Measurements from ENCODE around the gene NEU1. TPM values are rescaled to one million over a fixed set of nuclear protein-coding genes. Genes with fewer than 3 reads are reported as not detected.

The NEU1 gene
- total RNA-seq, 4 donors from 2014 or later, result 54.4 to 98.1 (median 65.9) TPM

GRCh38 chr6:31886541-31886991 lies 23.9 kb upstream of the NEU1 start:
- intact Hi-C loops (cut with DNase I), result no loop called here
- TF ChIP-seq POLR2A (IDR thresholded peaks at IDR 0.05) (no peak), CTCF (IDR thresholded peaks at IDR 0.05) (no peak)
- H3K27me3 ChIP-seq, result no peaks in the 10 kb centered on the region
- H3K36me3 ChIP-seq, result peaks cover 49 to 79% of the 10 kb centered on the region in 2 donors
- no peak for DNase-seq
- 93 to 94% methylated on average over 13 to 17 of the region's 18 CpGs for WGBS, 2 donors
- no peak overlapping the region for H3K27ac ChIP-seq
- no peaks in the 10 kb centered on the region for H3K9me3 ChIP-seq
- no peak overlapping the region for H3K4me3 ChIP-seq (replicated peaks in 1 of 3)
- no peaks in the 10 kb centered on the region for H3K4me1 ChIP-seq

GRCh38 chr6:31884528-31885035 lies 22.0 kb upstream of the NEU1 start:
- peaks cover 65 to 77% of the 10 kb centered on the region in 2 donors for H3K36me3 ChIP-seq
- 85 to 95% methylated on average over 4 to 20 of the region's 22 CpGs for whole genome bisulfite sequencing, 2 donors
- intact Hi-C loops (cut with DNase I), result no loop called here

DNA sequence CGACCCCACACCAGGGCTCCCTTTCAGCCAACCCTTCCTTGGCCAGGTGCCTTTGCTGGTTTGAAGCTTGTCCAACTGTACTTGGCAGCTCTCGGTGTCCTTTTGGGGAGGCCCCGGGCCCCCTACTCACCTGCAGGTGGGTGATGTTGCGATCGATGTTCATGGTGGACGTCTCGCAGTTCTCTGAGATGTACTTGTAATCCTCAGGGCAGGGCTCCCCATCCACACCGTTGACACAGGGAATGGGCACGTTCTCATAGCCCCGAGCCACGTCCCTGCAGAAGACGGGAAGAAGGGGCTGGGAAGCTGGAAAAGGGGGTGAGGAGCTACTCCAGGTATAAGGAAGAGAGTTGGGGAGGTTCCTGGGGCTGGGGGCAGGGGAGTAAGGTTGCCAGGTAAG lies 21.1 kb upstream of the NEU1 start:
- Histone ChIP-seq H3K4me3 (replicated peaks in 1 of 3) (no peak overlapping the region), H3K36me3 (peaks cover 65 to 69% of the 10 kb centered on the region in 2 donors), H3K9me3 (no peaks in the 10 kb centered on the region), H3K27me3 (no peaks in the 10 kb centered on the region), H3K27ac (no peak overlapping the region), H3K4me1 (no peaks in the 10 kb centered on the region)
- 93 to 94% methylated on average over 11 to 12 of the region's 12 CpGs for WGBS, 2 donors
- intact Hi-C loops (cut with DNase I), result no loop called here
- TF ChIP-seq POLR2A (IDR thresholded peaks at IDR 0.05), result no peak
- no peak for TF ChIP-seq CTCF (IDR thresholded peaks at IDR 0.05)
- no peak for DNase-seq

More at GRCh38 chr6:31884528-31885035, 22.0 kb upstream of the NEU1 start:
- H3K9me3 ChIP-seq, result no peaks in the 10 kb centered on the region
- H3K4me1 ChIP-seq, result no peaks in the 10 kb centered on the region
- no peak overlapping the region for H3K4me3 ChIP-seq (replicated peaks in 1 of 3)
- H3K27ac ChIP-seq, result no peak overlapping the region
- DNase-seq, result no peak
- TF ChIP-seq POLR2A (IDR thresholded peaks at IDR 0.05) (no peak), CTCF (IDR thresholded peaks at IDR 0.05) (no peak)
- no peaks in the 10 kb centered on the region for H3K27me3 ChIP-seq

DNA sequence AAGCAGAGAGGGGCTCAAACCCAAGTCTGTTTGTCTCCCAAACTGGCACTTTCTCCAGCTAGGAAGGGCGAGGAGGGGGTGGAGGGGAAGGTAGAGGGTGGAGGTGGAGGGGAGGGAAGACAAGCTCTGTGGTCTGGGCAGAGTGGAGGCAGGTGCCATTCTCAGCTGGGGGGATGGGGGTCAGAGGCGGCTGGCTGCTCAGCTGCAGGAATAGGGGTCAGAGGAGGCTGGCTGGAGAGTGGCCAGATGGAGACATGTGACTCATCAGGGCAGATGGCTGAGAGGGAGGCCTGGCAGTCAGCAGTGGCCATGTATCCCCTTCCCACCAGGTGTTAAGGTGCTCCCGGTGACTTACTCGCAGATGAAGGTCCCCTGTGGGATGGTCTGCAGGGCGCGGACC lies 19.7 kb upstream of the NEU1 start:
- Histone ChIP-seq H3K4me3 (replicated peaks in 1 of 3) (no peak overlapping the region), H3K27me3 (no peaks in the 10 kb centered on the region), H3K36me3 (peaks cover 53 to 59% of the 10 kb centered on the region in 2 donors), H3K4me1 (peaks cover 3 to 9% of the 10 kb centered on the region in 2 donors), H3K27ac (no peak overlapping the region), H3K9me3 (no peaks in the 10 kb centered on the region)
- intact Hi-C loops (cut with DNase I), result no loop called here
- TF ChIP-seq CTCF (IDR thresholded peaks at IDR 0.05) (no peak), POLR2A (IDR thresholded peaks at IDR 0.05) (no peak)
- DNase-seq, result no peak
- 83 to 93% methylated on average over 3 to 6 of the region's 6 CpGs for WGBS, 2 donors

DNA sequence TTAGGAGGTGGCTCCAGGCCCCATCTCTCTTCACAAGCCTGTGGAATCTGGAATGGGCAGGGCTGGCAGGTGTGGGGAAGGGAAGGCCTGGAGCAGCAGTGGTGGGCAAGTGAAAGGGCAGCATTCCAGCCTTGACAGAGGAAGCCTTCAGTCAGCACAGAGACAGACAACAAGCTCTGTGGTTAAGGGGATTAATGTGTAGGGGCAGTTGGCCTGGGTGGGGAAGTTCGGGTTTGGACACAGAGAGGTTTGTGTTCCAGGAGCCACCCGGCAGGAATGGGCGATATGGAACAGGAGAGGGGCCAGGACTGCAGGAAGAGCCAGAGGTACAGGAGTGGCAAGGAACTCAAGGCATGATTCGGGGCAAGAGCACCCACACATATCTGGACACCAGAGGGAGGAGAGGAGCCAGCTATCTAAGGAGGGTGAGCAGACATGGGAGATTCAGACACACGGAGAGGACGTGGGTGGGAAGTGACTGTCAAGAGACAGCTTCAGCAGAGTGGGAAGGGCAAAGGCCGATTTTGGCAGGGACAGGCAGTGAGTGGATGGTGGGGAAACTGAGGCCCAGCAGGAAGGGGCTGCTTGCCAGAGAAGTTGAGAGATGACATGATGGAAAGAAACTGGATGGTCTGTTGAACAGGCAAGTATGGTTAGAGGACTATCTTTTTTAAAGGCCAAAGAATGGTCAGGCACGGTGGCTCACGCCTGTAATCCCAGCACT lies 18.7 kb upstream of the NEU1 start:
- no peaks in the 10 kb centered on the region for H3K9me3 ChIP-seq
- WGBS, 2 donors, result 87 to 92% methylated on average over 9 of the region's 9 CpGs
- intact Hi-C loops (cut with DNase I), result no loop called here
- no peak overlapping the region for H3K27ac ChIP-seq
- no peak for DNase-seq
- H3K4me1 ChIP-seq, result peaks cover 3 to 10% of the 10 kb centered on the region in 2 donors
- H3K4me3 ChIP-seq (replicated peaks in 1 of 3), result no peak overlapping the region
- peaks cover 44 to 49% of the 10 kb centered on the region in 2 donors for H3K36me3 ChIP-seq
- H3K27me3 ChIP-seq, result no peaks in the 10 kb centered on the region
- no peak for TF ChIP-seq CTCF (IDR thresholded peaks at IDR 0.05)
- no peak for TF ChIP-seq POLR2A (IDR thresholded peaks at IDR 0.05)

Measured in thyroid gland (tissue), 4 donors.